ENCODE results near the gene CFL1. TPM values are rescaled to one million over a fixed set of nuclear protein-coding genes. Genes with fewer than 3 reads are reported as not detected.

Gene CFL1
- total RNA-seq, 1 donor from 2014 or later = 2,365 TPM

DNA sequence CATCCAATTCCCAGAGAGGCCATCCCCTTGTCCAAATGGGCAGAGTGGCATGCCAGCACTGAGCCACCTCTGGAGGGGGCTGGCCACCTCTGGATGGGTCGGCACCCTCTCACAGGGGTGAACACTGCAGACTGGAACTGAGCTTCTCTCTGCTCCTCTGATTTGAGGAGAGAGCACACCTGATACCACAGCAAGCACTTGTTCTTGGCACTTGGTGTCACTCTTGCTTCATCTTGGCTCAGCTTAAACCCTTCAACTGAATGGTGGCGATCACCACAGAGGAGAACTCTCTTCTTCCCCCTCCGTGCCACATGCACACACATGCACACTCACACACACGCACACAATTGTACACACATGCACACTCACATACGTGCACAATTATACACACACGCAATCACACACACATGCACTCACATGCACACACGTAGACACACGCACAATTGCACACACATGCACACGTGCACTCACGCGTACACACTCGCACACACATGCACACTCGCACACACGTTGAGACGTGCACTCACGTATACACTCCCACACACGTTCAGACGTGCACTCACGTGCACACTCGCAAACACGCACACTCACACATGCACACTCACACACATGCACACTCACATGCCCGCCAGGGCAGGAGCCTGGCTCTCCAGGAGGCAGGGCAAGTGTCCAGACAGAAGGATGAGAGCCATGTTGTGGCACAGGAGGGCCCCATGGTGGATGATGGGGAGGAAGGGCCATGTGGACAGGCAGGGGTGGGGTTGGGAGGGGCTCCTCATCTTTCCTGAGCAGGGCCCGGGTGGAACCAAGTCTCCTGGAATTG, 47.7 kb downstream of the CFL1 start:
- DNase-seq (ENCODE audit: low read depth) = no peak
- H3K4me3 ChIP-seq (ENCODE audit: low read depth, low read length) = no peak overlapping the region
- TF ChIP-seq, protein P1, sequence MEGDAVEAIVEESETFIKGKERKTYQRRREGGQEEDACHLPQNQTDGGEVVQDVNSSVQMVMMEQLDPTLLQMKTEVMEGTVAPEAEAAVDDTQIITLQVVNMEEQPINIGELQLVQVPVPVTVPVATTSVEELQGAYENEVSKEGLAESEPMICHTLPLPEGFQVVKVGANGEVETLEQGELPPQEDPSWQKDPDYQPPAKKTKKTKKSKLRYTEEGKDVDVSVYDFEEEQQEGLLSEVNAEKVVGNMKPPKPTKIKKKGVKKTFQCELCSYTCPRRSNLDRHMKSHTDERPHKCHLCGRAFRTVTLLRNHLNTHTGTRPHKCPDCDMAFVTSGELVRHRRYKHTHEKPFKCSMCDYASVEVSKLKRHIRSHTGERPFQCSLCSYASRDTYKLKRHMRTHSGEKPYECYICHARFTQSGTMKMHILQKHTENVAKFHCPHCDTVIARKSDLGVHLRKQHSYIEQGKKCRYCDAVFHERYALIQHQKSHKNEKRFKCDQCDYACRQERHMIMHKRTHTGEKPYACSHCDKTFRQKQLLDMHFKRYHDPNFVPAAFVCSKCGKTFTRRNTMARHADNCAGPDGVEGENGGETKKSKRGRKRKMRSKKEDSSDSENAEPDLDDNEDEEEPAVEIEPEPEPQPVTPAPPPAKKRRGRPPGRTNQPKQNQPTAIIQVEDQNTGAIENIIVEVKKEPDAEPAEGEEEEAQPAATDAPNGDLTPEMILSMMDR (conservative IDR thresholded peaks at IDR 0.05; ENCODE audit: low read depth, low read length) = no peak

DNA sequence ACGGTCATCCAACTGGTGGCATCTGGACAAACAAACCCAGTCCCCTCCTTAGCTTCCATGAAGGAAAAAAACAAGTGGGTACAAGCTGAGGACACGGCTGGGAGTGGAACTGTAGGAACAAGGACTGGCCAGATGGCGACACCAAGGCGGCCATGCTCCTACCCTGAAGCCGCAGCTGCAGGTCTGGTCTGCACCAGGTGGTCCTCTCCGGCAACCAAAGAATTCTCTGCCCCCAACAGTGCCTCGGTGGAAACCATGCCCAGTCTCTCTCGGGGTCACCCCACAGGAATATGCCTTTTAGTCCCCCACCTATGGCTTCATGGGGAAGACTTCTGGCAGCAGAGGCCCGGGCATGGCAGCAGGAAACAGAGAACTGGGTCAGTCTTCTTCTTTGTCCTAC, 48.5 kb downstream of the CFL1 start:
- no peak for DNase-seq (ENCODE audit: low read depth)
- TF ChIP-seq, protein P1 (conservative IDR thresholded peaks at IDR 0.05; ENCODE audit: low read depth, low read length) = no peak
- H3K4me3 ChIP-seq (ENCODE audit: low read depth, low read length) = no peak overlapping the region

DNA sequence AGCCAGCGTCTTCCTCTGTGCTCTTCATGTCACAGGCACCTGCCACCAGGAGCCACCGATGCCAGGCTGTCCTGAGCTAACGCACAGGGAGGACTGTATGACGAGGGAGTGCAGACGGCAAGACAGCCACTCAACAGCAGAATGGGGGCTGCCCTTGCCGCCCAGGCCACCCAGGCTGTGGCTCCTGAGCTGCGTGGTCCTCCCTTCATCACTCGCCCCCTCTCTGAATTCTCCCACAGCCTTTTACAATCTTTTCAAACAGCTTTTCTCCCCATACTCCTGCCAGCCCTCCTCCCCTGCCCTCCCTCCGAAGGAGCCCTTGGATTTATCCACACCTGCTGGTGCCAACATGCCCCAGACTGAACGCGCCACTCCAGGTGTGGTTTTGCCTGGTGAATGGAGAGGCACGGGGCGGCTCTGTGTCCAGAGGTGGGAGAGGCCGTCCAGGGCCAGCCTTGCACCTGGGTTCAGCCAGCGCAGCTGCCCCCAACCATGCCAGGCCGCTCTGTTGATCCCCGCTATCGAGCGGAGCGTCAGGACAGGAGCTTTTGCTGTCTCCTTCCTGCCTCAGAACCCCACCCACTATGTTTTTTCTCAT, 49.1 kb downstream of the CFL1 start:
- DNase-seq (ENCODE audit: low read depth) = no peak
- TF ChIP-seq, protein P1 (conservative IDR thresholded peaks at IDR 0.05; ENCODE audit: low read depth, low read length) = no peak
- no peak overlapping the region for H3K4me3 ChIP-seq (ENCODE audit: low read depth, low read length)

DNA sequence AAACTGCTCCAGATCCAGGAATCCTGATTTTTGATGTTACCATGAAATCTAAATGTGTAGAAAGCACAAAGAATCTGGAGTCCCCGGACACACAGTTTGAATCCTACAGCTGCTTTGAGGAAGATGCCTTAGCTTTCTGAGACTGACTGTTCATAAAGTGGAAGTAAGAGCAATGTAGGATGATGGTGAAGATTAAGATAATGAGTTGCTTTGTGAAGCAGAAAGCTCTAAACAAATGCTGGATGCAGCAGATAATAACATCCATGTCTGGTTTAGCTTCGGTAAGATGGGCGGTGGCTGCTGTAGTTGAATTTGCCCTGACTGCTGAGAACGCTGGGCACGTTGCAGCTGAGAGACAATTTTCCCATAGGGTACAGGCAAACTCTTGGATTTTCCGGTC, 51.0 kb downstream of the CFL1 start:
- TF ChIP-seq, protein P1 (conservative IDR thresholded peaks at IDR 0.05; ENCODE audit: low read depth, low read length) = no peak
- H3K4me3 ChIP-seq (ENCODE audit: low read depth, low read length) = no peak overlapping the region
- DNase-seq (ENCODE audit: low read depth) = no peak

Other genes with a start within 250 kb of the CFL1 start
- gene MAP3K11, start 244.0 kb downstream of the CFL1 start, total RNA-seq = 55.0 and 55.3 TPM in 2 replicates
- 35.9 and 41.6 TPM in 2 replicates for gene PCNX3, start 242.4 kb downstream of the CFL1 start, total RNA-seq
- gene SIPA1, start 220.1 kb downstream of the CFL1 start, total RNA-seq = 45.5 and 66.5 TPM in 2 replicates
- gene RELA, start 195.3 kb downstream of the CFL1 start, total RNA-seq = 63.6 and 73.0 TPM in 2 replicates
- 47.2 and 72.2 TPM in 2 replicates for gene KAT5, start 145.9 kb downstream of the CFL1 start, total RNA-seq
- 76.7 and 81.1 TPM in 2 replicates for gene RNASEH2C, start 137.4 kb downstream of the CFL1 start, total RNA-seq
- gene AP5B1, start 77.2 kb downstream of the CFL1 start, total RNA-seq = 14.0 and 17.9 TPM in 2 replicates
- gene OVOL1, start 71.1 kb downstream of the CFL1 start, total RNA-seq = 4.8 and 12.5 TPM in 2 replicates
- 2.1 TPM in 1 of 2 replicates, not detected in the other for gene SNX32, start 24.2 kb downstream of the CFL1 start, total RNA-seq
- gene MUS81, start 2.3 kb upstream of the CFL1 start, total RNA-seq = 57.2 and 71.8 TPM in 2 replicates
- gene EFEMP2, start 14.6 kb upstream of the CFL1 start, total RNA-seq = 45.1 and 94.7 TPM in 2 replicates
- 0.51 and 1.2 TPM in 2 replicates for gene CTSW, start 21.7 kb upstream of the CFL1 start, total RNA-seq
- 85.3 and 135 TPM in 2 replicates for gene FIBP, start 30.3 kb upstream of the CFL1 start, total RNA-seq
- gene CCDC85B, start 32.5 kb upstream of the CFL1 start, total RNA-seq = 76.5 and 94.2 TPM in 2 replicates
- gene FOSL1, start 42.2 kb upstream of the CFL1 start, total RNA-seq = 143 and 172 TPM in 2 replicates
- gene C11orf68, start 60.9 kb upstream of the CFL1 start, total RNA-seq = 6.6 and 12.4 TPM in 2 replicates
- gene DRAP1, start 61.2 kb upstream of the CFL1 start, total RNA-seq = 225 TPM in 2 replicates
- not detected in 2 replicates for gene TSGA10IP, start 87.3 kb upstream of the CFL1 start, total RNA-seq
- 28.8 and 30.2 TPM in 2 replicates for gene SART1, start 103.6 kb upstream of the CFL1 start, total RNA-seq
- gene EIF1AD, start 144.0 kb upstream of the CFL1 start, total RNA-seq = 45.2 and 45.3 TPM in 2 replicates
- 144 and 192 TPM in 2 replicates for gene BANF1, start 144.3 kb upstream of the CFL1 start, total RNA-seq
- 53.4 and 89.1 TPM in 2 replicates for gene CST6, start 153.8 kb upstream of the CFL1 start, total RNA-seq
- 1.4 and 4.7 TPM in 2 replicates for gene CATSPER1, start 168.3 kb upstream of the CFL1 start, total RNA-seq
- 2.1 and 2.3 TPM in 2 replicates for gene GAL3ST3, start 191.0 kb upstream of the CFL1 start, total RNA-seq
- gene SF3B2, start 194.2 kb upstream of the CFL1 start, total RNA-seq = 204 and 229 TPM in 2 replicates
- 17.5 and 24.9 TPM in 2 replicates for gene PACS1, start 212.1 kb upstream of the CFL1 start, total RNA-seq